GM19240 (cell line): ENCODE measurements around the gene SOX1.

Experiments
- DNase-seq: peaks from one replicate; pipeline ENCODE4 v3.0.0; 2011; ENCODE audit warnings: low spot score; ENCODE audit not compliant: insufficient read length

Gene SOX1

GRCh38 chr13:112067116-112067741 is at the start of gene SOX1:
SOX1 (plus strand) TSS chr13:112067149; CDS start chr13:112067659, 510 bp downstream.
- no peak for DNase-seq

GRCh38 chr13:112024577-112024976 is 42.4 kb upstream of the SOX1 start:
- no peak for DNase-seq

GRCh38 chr13:112027250-112027649 is 39.7 kb upstream of the SOX1 start:
- DNase-seq = no peak

GRCh38 chr13:112028481-112028880 is 38.5 kb upstream of the SOX1 start:
- DNase-seq = no peak

GRCh38 chr13:112029143-112029542 is 37.8 kb upstream of the SOX1 start:
- no peak for DNase-seq

GRCh38 chr13:112032186-112032993 is 34.6 kb upstream of the SOX1 start:
- DNase-seq = no peak

GRCh38 chr13:112034231-112034630 is 32.7 kb upstream of the SOX1 start:
- no peak for DNase-seq

GRCh38 chr13:112034846-112035245 is 32.1 kb upstream of the SOX1 start:
- DNase-seq = no peak

- no peak for DNase-seq
These were observed 24.5 kb upstream of the SOX1 start for GRCh38 chr13:112042496-112042895.

GRCh38 chr13:112052213-112052612 is 14.7 kb upstream of the SOX1 start:
- no peak for DNase-seq

GRCh38 chr13:112053167-112053743 is 13.7 kb upstream of the SOX1 start:
- DNase-seq = no peak

- DNase-seq = no peak
These were observed 13.0 kb upstream of the SOX1 start for GRCh38 chr13:112053744-112054615.

GRCh38 chr13:112054616-112055015 is 12.3 kb upstream of the SOX1 start:
- DNase-seq = no peak

GRCh38 chr13:112055036-112055914 is 11.7 kb upstream of the SOX1 start:
- no peak for DNase-seq

GRCh38 chr13:112055915-112056269 is 11.1 kb upstream of the SOX1 start:
- DNase-seq = no peak

GRCh38 chr13:112056284-112056727 is 10.6 kb upstream of the SOX1 start:
- no peak for DNase-seq

- no peak for DNase-seq
These were observed 10.1 kb upstream of the SOX1 start for GRCh38 chr13:112056739-112057438.

GRCh38 chr13:112057439-112057735 is 9.6 kb upstream of the SOX1 start:
- no peak for DNase-seq

GRCh38 chr13:112057736-112058518 is 9.0 kb upstream of the SOX1 start:
- no peak for DNase-seq

- DNase-seq = no peak
These were observed 8.5 kb upstream of the SOX1 start for GRCh38 chr13:112058519-112058873.
